ENCODE measurements around the gene PRKAA2. TPM values are rescaled to one million over a fixed set of nuclear protein-coding genes. Genes with fewer than 3 reads are reported as not detected.

PRKAA2 gene
- total and polyA plus RNA-seq, 2 donors (not counting 3 experiments of a cell fraction or from before 2014, with no cell fraction given), result 0.32 to 1.2 TPM

DNA sequence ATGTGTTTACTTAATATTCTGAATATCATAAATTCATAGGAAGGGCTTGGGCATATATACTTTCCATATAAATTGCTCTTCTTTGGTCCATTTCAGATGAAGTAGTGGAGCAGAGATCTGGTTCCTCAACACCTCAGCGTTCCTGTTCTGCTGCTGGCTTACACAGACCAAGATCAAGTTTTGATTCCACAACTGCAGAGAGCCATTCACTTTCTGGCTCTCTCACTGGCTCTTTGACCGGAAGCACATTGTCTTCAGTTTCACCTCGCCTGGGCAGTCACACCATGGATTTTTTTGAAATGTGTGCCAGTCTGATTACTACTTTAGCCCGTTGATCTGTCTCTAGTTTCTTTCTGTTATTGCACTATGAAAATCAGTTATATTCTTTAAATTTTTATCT is 62.3 kb downstream of the PRKAA2 start:
- no peak overlapping the region for H2AFZ ChIP-seq (ENCODE audit: low read depth, low read length)
- no peaks in the 10 kb centered on the region for H4K20me1 ChIP-seq (replicated peaks; ENCODE audit: control insufficient read depth, extremely low read depth, insufficient read depth, low read length)
- H3K27ac ChIP-seq (ENCODE audit: insufficient read depth, low read depth, low read length), result no peak overlapping the region
- H3K36me3 ChIP-seq (ENCODE audit: control insufficient read depth in 2 of 2, extremely low read depth in 1 of 2, insufficient read depth in 2 of 2, low read length in 2 of 2), result no peaks in the 10 kb centered on the region
- ChIA-PET POLR2A (no interaction called here), CTCF (no interaction called here)
- intact Hi-C loops (cut with micrococcal nuclease) (no loop called here), dilution Hi-C loops (cut with MboI; ENCODE audit: extremely low pct_ligation_motif_present, low sequenced_read_pairs) (no loop called here)
- no TSS peak for BruUV-seq (replicated peaks)
- H3K27me3 ChIP-seq (ENCODE audit: control insufficient read depth in 2 of 2, insufficient read depth in 2 of 2, low read length in 2 of 2), result no peaks in the 10 kb centered on the region
- TF ChIP-seq EZH2 (IDR thresholded peaks at IDR 0.05; ENCODE audit: borderline replicate concordance, low read depth, low read length, severe bottlenecking) (no peak), GATA2 (IDR thresholded peaks at IDR 0.05; ENCODE audit: insufficient read depth, insufficient read length, low read depth, low read length) (no peak), MYC (IDR thresholded peaks at IDR 0.05; ENCODE audit: low read depth, low read length) (no peak), POLR2A (IDR thresholded peaks at IDR 0.05; ENCODE audit: low read depth, low read length) (no peak), POLR2AphosphoS5 (IDR thresholded peaks at IDR 0.05; ENCODE audit: insufficient read depth, low read depth, low read length) (no peak), JUN (IDR thresholded peaks at IDR 0.05; ENCODE audit: borderline replicate concordance, insufficient read depth, insufficient read length, low read depth) (no peak), FOS (IDR thresholded peaks at IDR 0.05; ENCODE audit: borderline replicate concordance, insufficient read depth, low read length) (no peak)
- TF ChIP-seq, protein P1, sequence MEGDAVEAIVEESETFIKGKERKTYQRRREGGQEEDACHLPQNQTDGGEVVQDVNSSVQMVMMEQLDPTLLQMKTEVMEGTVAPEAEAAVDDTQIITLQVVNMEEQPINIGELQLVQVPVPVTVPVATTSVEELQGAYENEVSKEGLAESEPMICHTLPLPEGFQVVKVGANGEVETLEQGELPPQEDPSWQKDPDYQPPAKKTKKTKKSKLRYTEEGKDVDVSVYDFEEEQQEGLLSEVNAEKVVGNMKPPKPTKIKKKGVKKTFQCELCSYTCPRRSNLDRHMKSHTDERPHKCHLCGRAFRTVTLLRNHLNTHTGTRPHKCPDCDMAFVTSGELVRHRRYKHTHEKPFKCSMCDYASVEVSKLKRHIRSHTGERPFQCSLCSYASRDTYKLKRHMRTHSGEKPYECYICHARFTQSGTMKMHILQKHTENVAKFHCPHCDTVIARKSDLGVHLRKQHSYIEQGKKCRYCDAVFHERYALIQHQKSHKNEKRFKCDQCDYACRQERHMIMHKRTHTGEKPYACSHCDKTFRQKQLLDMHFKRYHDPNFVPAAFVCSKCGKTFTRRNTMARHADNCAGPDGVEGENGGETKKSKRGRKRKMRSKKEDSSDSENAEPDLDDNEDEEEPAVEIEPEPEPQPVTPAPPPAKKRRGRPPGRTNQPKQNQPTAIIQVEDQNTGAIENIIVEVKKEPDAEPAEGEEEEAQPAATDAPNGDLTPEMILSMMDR (IDR thresholded peaks at IDR 0.05; ENCODE audit: extremely low read depth in 1 of 2, insufficient read depth in 1 of 2, low read depth in 1 of 2, low read length in 2 of 2), result no peak
- TF ChIP-seq, protein P2, sequence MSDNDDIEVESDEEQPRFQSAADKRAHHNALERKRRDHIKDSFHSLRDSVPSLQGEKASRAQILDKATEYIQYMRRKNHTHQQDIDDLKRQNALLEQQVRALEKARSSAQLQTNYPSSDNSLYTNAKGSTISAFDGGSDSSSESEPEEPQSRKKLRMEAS (IDR thresholded peaks at IDR 0.05; ENCODE audit: insufficient read depth, insufficient read length), result no peak
- DNase-seq (ENCODE audit: low read depth, low spot score), result no peak
- no peaks in the 10 kb centered on the region for H3K9me1 ChIP-seq (replicated peaks; ENCODE audit: control insufficient read depth, extremely low read depth, insufficient read depth, low read length)
- FAIRE-seq, result no peak
- no peaks in the 10 kb centered on the region for H3K79me2 ChIP-seq (ENCODE audit: control insufficient read depth, insufficient read depth, low read length)
- no peak overlapping the region for H3K4me2 ChIP-seq (ENCODE audit: insufficient read depth, low read length)
- no peaks in the 10 kb centered on the region for H3K9me3 ChIP-seq (replicated peaks; ENCODE audit: control insufficient read depth, insufficient read depth, low read length)
- H3K4me3 ChIP-seq (replicated peaks in 1 of 3; ENCODE audit: insufficient read depth in 1 of 3, low read depth in 1 of 3, low read length in 3 of 3), result no peak overlapping the region
- no peak overlapping the region for H3K9ac ChIP-seq (replicated peaks; ENCODE audit: extremely low read depth, insufficient read depth, low read length)
- H3K4me1 ChIP-seq (ENCODE audit: control insufficient read depth, extremely low read depth, insufficient read depth, low read length), result peaks cover 2% of the 10 kb centered on the region
